Pons (tissue), 1 donor: ENCODE measurements around the gene PRKN.
"Not testable (repeated sequence)": the region's sequence is repeated elsewhere in the genome, so short reads cannot be mapped to it uniquely, and the experiment has no call there.

Experiments
- DNase-seq: peaks from one replicate; pipeline ENCODE4 v3.0.0-alpha.2; 2016; ENCODE audit warnings: low spot score

Gene PRKN

DNA sequence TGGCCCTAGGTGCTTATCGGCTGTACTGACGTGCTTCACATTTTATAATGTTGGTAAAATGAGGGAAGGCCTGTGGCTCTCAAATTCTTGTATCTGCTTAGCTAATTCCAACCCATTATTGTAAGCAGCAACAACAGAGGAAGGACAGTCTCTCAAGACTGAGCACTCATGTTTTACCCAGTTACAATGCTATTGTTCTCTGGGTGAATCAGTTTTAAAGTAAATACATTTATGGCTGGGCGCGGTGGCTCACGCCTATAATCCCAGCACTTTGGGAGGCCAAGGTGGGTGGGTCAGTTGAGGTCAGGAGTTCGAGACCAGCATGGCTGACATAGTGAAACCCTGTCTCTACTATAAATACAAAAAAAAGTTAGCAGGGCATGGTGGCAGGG lies 194.6 kb downstream of the PRKN start:
- no peak for DNase-seq

DNA sequence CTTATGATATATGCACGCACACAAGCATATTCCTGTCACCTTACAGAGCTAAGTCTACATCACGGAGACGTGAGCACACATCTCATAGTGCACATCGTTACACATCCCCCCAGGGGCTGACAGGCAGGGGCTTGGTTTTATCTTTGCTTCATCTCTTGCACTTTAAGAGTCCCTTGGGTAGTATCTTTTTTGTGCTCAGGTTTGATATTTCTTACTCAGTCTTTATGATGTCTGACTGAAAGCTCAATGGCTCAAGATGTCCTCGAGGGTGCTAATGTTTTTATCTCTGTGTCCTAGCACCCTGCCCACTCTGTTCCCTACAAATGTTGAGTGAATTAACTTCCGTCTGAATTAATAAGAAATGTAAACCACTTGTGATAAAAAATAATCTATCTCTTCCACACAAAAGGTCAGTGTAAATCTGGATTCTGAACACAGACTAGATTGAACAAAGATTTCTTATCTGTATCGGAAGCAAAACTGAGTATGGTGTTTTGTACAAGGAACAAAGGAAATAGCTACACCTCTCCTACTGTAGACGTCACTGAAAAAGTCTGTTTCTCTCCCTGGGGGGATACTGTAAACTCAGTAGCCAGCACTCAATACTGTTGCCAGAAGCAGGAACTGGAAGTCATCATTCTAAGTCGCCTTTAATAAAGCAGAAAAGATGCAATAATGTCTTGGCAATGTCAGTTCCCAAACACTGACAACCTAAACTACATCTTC lies 195.1 kb downstream of the PRKN start:
- DNase-seq: no peak

DNA sequence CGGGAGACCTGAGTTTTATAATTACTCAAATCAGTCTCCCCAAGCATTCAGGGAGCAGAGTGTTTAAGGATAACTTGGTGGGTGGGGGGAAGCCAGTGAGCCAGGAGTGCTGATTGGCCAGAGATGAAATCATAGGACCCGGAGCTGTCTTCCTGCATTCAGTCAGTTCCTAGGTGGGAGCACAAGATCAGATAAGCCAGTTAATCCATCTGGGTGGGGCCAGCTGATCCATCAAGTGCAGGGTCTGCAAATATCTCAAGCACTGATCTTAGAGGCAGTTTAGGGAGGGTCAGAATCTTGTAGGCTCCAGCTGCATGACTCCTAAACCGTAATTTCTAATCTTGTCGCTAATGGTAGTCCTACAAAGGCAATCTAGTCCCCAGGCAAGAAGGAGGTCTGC lies 196.2 kb downstream of the PRKN start:
- not testable (repeated sequence) for DNase-seq

DNA sequence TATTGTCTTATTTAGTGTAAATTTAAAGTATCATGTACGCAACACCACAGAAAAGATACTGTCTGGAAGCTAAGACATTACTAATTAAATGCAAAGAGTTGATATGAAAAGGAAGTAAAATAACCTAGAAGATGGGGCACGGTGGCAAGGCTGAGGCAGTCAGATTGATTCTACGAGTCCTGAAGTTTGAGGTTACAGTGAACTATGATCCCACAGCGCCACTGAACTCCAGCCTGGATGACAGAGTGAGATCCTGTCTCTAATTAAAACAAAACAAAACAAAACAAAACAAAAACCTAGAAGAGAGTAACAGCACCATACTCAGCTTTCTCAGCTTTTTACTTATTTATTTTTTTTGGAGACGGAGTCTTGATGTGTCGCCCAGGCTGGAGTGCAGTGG lies 199.0 kb downstream of the PRKN start:
- no peak for DNase-seq

DNA sequence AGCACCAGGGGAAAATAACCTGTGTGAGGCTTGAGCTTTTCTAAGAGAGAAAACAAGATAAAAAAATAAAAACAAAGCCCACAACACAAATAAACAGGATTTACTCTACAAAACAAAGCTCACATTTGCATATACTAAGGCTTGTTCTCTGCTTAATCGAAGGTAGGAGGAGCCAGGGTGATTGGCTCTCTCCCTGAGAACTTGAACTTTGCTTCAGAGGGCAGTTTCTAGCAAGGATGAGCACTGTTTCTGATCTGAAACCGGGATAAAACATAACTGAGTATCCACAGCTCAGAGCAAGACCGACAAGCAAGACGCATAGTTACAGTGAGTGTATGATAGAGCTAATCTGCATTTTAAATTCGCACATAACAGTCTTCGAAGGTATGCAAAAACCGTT lies 200.6 kb downstream of the PRKN start:
- DNase-seq: no peak

DNA sequence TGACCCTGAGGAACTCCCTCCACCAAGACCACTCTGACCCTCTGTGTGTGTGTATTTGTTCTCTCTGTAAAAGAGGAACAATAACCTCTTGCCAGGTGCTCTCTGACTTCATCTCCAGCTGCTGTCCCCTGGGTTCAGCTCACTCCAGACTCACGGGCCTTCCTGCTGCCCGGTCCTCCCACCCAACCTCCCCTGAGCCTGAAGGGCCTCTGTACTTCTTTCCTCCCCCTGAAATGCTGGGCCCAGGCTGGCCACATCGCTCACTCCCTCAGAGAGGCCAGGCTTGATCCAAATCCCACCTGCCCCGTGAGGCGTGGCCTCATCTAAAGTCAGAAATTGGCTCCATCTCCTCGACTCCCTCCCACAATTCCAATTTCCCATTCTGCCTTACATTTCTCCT lies 202.4 kb downstream of the PRKN start:
- no peak for DNase-seq

DNA sequence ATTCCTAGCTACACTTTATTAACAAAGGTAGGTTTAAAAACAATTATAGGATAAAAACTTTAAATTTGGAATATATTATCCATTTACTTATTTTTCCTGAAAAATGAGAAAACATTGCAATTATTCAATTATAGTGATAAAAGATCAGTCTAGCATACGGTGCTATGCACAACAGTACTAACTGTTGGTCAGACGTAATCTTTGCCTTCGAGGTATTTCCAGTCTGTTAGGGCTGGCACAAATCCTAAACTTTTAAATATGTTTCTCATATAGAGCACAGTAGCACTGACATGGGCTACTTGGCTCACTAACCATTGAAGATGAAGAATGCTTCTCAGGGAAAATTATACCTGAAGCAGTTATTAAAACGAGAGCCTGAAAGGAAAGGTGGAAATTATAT lies 214.8 kb downstream of the PRKN start:
- no peak for DNase-seq

DNA sequence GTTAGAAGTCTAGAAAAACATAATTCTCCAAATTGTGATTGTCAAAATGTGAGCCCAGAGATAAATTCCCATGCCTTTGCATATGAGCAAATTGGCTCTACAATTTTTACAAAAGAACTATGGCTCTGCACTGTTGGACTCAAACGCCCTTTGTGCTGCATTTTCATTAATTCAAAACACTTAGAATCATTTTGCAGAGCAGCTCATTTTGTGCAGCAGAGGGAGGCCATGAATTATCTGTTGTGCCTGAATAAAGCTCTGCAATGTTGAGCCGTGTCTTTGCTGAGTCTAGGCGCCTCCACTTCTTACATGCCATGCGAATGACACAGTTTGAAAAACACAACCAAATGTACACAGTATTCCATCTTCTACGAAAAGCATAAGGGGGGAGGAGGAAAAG lies 230.2 kb downstream of the PRKN start:
- peak; percentile 79 for DNase-seq

DNA sequence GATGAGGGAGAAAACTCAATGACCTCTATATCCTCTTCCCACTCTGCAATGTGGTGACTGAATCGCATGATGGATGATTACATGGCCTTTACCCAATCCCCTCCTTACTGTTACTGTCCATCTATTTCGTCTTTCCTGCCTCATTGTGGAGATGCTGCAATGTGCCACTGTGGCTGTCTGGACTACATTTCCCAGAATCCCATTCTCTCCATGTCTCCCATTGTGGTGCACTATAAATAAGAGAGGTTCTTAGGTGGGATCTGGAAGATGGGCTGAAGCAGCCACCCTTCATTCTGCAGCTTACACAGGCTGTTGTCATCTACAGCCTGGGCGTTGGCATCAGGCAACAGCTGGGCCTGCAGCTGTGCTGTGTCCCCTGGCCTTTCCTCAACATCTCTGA lies 233.6 kb downstream of the PRKN start:
- DNase-seq: no peak

DNA sequence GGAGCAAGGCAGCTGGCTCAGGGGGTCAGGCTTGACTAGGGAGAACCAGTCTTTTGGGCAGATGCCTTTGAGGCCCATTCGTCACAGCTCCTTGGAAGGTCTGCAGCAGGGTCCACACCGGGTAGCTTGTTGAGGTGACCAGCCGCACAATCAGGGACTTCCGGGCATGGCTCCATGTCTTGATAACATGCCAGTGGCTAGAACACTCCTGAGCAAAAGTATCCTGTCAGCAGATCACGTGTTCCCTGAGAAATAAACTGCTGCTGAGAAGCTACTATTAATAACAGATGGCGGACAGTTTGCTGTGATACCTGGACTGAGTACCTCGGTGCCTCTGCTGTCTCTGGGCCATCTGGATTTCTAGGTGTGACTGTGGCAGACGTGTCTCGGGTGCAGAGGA lies 235.9 kb downstream of the PRKN start:
- DNase-seq: no peak

DNA sequence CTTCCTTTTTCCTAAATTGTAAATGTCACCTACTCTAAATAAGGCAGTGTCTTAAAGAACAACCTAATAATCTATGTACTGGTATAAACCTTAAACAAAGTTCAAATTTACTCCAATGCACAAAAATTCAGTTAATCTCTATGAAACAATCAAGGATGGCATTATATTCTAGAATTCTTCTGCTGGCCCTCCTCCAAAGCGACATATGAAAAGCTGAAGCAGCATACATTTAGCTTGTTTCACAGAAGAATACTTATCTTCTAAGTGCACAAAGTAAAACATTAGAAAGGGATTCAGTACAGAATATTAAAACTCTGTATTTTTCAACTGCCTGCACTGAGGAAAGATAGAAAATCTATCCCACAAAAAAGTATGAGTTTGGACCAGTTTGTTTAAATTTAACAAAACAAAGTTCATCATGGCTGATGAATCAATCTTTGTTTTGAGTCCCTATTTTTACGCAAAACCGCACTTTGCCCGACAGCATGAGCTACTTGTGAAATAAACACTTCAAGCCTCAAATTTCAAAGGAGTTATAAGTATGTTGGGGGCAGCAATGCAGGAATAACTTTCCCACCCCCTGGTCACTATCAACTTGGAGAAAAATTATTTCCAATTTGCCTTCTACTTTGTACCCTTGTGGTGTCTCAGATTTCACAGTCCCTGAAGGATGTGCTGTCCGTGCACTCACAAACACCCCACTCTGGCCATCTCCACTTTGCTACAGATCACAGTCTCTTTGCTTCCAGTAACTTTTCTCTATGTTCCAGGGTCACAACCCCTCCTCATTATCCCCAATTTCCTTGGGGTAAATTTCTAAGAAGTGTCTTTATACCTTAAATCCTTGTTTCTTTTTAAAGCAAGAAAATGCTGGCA lies 238.2 kb downstream of the PRKN start:
- DNase-seq: no peak

DNA sequence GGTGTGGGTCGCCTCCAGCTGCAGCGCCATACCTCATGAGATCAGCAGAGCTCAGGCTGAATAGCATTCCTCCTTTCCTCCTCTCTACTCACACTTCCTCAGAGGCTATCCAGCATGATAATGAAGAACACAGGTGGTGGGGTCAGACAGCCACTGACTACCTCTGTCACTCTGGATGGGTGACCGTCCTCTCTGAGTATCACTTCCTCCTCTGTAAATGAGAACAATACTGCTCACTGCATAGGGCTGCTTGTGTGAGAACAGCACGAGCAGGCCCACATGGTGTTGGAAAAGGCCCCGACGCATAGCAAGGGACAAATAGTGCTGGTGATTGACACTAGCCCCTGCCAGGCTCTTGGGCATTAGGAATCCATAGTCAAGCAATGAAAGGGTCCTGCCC lies 239.1 kb downstream of the PRKN start:
- DNase-seq: no peak

DNA sequence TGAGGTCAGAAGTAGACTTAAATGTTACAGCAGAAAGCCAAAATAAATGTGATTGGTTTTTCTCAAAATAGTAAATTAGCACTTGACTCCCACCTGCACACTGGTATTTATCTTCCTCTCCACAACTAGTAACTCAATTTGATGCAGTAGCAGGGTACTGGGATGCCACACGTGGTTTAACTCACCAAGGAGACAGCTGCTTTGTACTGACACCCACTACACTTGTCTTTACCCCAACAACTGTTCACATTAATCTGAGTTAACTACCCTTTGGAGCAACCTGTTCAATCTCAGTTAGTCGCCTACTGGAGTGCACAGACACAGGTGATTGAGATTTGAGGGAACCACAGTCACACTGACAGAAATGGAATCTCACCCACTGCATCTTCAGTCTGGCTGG lies 242.1 kb downstream of the PRKN start:
- no peak for DNase-seq

DNA sequence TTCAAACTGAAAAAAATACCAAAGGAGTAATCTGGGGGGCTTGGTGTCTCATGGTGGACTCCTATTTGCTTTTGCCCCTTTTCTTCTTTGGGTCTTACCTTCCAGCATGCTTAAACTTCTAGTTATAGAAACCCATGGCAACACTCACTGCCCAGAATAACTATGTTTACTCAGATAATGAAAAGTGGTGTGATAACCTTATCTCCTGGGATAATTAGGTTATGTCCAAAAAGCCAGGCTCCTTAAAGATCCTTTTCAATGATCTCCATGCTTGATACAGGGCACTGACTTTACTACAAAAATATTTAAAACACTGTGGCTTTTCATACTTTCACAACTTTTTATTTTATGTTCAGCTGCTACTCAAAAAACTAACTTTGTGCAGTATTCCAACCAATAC lies 245.6 kb downstream of the PRKN start:
- no peak for DNase-seq

DNA sequence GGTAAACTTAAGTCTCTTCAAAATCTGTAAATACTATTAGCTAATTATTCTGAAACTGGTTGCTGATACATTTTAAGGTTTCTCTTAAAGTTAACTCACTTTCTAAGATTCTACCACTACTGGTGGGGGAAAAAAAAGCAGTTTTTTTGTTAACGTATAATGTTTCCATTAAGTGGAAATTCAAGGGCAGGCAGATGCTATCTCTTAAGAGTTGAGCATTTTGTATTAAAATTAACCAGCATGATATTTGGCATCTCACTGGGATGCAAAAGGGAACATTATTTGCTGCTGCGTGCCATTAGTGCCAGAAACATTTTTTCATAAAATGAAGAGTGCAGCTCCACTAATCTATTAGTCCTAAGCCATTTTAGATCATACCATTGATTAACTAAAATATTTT lies 246.2 kb downstream of the PRKN start:
- DNase-seq: no peak

DNA sequence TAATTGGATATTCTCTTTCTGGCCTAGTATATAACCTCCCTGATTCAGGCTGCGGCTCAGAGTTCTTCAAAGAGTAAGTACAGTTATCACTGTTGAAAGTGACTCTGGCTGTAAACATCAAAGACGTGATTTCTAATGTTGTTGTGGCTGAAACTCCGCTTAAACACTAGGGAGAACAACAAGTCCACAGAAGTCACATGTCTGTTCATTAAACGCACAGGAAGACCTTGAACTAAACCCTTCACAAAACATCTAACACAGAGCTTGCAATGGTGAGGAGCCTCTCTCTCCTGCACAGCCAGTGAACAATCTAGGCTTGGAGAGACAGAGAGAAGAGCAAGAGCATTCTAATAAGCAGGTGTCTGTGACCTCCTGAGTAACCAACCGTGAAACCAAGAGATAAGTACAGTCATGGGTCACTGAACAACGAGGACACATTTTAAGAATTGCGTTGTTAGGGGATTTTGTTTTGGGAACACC lies 249.3 kb downstream of the PRKN start:
- no peak for DNase-seq

DNA sequence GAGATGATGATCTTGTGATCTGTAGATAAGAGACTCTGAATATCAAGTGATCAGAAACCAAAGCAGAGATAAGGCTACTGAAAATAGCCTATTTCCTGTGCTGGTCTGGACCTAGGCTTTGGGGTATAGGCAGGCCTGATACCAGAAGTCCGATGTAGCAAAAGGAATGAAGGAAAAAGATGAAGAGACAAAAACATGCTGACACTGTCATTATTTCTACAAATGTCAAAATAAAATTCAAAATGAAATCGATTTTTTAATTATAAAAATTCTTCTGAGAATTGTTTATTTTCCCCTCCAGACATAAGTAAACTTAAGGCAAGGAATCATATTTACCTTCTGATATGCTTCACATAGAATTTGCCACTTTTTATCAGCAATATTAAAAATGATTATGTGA lies 252.8 kb downstream of the PRKN start:
- DNase-seq: no peak

DNA sequence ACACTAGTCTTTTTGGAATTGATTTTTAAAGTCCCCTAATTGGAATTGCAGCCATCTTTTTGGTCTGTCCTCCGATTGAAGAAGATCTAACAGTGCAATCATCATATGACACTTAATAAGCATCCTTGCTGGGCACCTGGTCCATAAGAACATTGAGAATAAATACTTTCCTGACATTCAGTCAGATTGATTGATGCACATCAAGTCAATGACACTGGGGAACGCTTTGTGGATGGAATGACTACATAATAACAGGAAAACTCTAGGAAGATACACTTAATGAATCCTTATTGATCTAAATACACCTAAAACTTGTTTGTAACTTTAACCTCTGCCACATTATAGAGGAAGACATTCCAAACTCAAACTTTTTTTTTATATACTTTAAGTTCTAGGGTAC lies 255.7 kb downstream of the PRKN start:
- DNase-seq: no peak

DNA sequence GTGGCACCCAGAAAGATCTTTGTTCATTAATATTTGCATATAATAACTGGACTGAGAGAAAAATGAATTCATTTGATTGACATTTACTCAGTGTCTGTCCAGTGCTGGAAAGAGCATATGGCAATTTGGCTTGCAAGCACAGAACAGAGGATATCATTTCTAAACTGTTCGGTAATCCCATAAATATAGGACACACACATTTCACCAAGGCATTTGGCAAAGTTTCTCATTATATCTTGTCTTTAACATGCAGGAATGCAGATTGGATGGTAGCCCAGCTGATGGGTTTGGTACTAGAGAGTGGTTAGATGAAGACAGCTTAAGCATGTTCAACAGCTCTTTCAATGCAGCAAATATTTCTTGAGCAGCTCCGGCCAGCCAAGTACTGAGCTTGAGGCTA lies 259.2 kb downstream of the PRKN start:
- no peak for DNase-seq

DNA sequence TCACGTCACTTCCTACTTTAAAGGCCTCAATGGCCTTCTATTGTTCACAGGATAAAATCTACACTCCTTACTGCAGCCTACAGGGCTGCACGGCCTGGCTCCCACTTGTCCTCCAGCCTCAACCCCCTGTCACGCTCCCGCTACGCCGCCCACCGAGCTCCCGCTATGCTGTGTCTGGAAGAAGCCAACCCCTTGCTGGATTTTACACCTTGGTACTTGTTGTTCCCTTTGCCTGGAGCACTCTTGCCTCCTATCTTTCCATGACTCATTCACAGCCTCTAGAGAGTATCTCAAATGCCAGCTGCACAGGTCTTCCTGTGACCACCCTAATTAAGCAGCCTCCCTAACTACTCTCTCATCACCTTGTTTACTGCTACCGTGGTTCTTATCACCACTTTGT lies 259.9 kb downstream of the PRKN start:
- DNase-seq: no peak

DNA sequence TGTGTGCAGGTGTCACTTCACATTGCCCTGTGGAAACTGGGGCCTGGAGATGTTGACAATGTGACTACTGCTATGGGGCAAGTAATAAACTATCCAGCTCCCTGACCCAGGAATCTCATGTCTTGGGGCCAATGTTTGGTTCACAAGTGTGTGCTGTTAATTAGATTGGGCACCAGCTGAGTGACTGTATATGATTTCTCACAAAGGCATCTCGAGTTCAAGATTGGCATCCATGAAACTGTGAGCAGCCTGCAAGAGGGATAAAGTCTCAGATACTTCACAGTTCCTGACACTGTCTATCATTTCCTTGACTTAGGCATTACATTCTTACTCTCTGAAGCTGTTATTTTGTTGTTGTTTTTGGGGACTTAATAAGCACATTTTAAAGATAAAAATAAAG lies 264.0 kb downstream of the PRKN start:
- no peak for DNase-seq

DNA sequence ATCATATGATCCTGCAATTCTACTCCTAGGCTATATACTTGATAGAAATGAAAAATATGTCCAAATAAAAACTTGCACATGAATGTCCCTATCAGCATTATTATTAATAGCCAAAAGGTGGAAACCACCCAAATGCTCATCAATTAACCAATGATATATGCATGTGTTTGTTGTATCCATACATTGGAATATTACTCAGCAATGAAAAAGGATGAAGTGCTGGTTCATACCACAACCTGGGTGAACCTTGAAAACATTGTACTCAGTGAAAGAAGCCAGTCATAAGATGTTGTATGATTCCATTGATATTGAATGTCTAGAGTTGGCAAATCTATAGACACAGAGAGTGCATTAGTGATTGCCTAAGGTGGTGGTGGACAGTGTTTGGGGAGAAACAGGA lies 267.6 kb downstream of the PRKN start:
- DNase-seq: no peak

DNA sequence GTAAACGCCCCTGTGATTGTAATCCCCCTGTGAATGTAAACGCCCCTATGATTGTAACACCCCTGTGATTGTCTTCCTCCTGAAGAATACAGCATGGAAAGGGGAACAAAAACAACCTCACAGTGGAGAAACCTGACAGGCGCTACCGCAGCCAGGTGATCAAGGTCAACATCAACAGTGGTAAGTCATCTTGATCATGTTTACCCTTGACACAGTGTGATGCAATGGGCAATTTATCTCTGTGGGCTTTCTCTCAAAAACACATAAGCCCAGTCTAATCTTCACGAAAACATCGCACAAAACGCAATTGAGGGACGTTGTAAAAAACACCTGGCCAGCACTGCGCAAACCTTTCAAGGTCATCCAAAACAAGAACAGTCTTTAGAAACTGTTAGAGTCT lies 277.2 kb downstream of the PRKN start:
- no peak for DNase-seq

DNA sequence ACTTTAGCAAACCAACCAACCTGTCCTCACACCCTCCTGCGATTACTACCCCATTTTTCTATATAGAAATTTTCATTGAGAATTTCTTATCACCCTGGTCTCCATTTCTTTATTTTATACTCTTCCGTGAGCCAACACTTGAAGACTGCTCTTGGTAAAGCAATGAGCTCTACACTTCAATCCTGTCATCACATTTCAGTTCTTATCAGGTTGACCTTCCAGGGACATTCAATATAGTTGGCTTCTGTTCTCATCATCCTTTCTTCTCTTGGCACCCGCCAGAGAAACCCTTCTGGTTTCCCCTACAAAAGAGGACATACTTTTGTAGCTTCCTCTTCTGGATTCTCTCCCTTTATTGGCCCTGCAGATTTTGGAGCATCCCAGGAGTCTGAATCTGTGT lies 279.3 kb downstream of the PRKN start:
- no peak for DNase-seq
